NB4 (cell line): ENCODE measurements around the gene CFAP251.

ENCODE experiments used
- DNase-seq: peaks from one replicate; pipeline ENCODE4 v3.0.0; 2010; ENCODE audit warnings: low read depth
- H3K4me3 ChIP-seq: one replicate; pipeline ENCODE4 v1.5.1; 2011; ENCODE audit warnings: mild to moderate bottlenecking, low read depth, low read length, moderate library complexity
- CTCF ChIP-seq: IDR thresholded peaks from one replicate; pipeline ENCODE4 v1.5.1; 2012; ENCODE audit warnings: low read depth, low read length
- MAX ChIP-seq: IDR thresholded peaks from 2 replicates; pipeline ENCODE4 v1.6.1; 2011; ENCODE audit warnings: low read depth, low read length
- MYC ChIP-seq: IDR thresholded peaks from 2 replicates; pipeline ENCODE4 v1.6.1; 2011; ENCODE audit warnings: low read depth, low read length
- POLR2A ChIP-seq: IDR thresholded peaks from 2 replicates; pipeline ENCODE4 v1.6.1; 2011; ENCODE audit warnings: mild to moderate bottlenecking; ENCODE audit not compliant: insufficient read length; ENCODE audit errors: extremely low read depth

The CFAP251 gene

GRCh38 chr12:122028165-122028904, 109.9 kb downstream of the CFAP251 start:
- no peak for DNase-seq
- no peak overlapping the region for H3K4me3 ChIP-seq
- no peak for TF ChIP-seq POLR2A
- no peak for TF ChIP-seq MAX
- TF ChIP-seq CTCF, result no peak
- TF ChIP-seq MYC, result no peak

- DNase-seq, result peak; percentile 40
- TF ChIP-seq POLR2A (no peak), MAX (no peak), CTCF (no peak), MYC (no peak)
- no peak overlapping the region for H3K4me3 ChIP-seq
These were observed 110.6 kb downstream of the CFAP251 start for GRCh38 chr12:122028905-122029560.

- peak; percentile 86 for DNase-seq
- peak overlapping the region; percentile 42 for H3K4me3 ChIP-seq
- TF ChIP-seq POLR2A (no peak), CTCF (no peak)
These were observed 111.4 kb downstream of the CFAP251 start for GRCh38 chr12:122029620-122030423.

- TF ChIP-seq POLR2A (no peak), MAX (no peak), MYC (no peak), CTCF (no peak)
- H3K4me3 ChIP-seq, result peak overlapping the region; percentile 42
- peak; percentile 96 for DNase-seq
These were observed 112.1 kb downstream of the CFAP251 start for GRCh38 chr12:122030424-122031035.

GRCh38 chr12:122031342-122032216, 113.2 kb downstream of the CFAP251 start:
- peak; percentile 67 for DNase-seq

More at GRCh38 chr12:122031342-122032216, 113.2 kb downstream of the CFAP251 start:
- H3K4me3 ChIP-seq, result no peak overlapping the region
- TF ChIP-seq MAX (no peak), MYC (no peak), CTCF (peak; percentile 78), POLR2A (no peak)
